IMR-90 (cell line): Measurements from ENCODE around the gene EBP. TPM values are rescaled to one million over a fixed set of nuclear protein-coding genes. Genes with fewer than 3 reads are reported as not detected.

Experiments used
- ATAC-seq: fragments of 200-7000 bp; cut with Tn5 transposase; 2 replicates; pipeline ENCODE4 v1.9.1; 2020; ENCODE audit warnings: low read depth, mild to moderate bottlenecking, moderate library complexity
- BruUV-seq: library from RNA; stranded (reverse); fragments of 400-500 nt; replicated peaks from 2 replicates; lab custom pipeline; 2021; lab: Mats Ljungman, UMichigan
- CTCF ChIA-PET: fragments of 300-600 bp; formaldehyde crosslinking; extraction: SDS; loops from one replicate; lab custom pipeline; 2021; ENCODE audit warnings: antibody characterized with exemption; lab: Yijun Ruan, JAX
- POLR2A ChIA-PET: fragments of 300-600 bp; sonication (Branson Sonifier 250); formaldehyde crosslinking; loops from one replicate; lab custom pipeline; 2022; ENCODE audit warnings: antibody characterized with exemption; ENCODE audit not compliant: unreplicated experiment; lab: Charles Lee
- DNase-seq: peaks from one replicate; pipeline ENCODE4 v3.0.0; 2013
- H2AFZ ChIP-seq: replicated peaks from 2 replicates; pipeline ENCODE3; 2013; ENCODE audit warnings: low read length, mild to moderate bottlenecking; ENCODE audit not compliant: poor library complexity
- H2AK5ac ChIP-seq: 2 replicates; pipeline ENCODE4 v1.6.1; 2013; ENCODE audit warnings: low read depth, low read length, inconsistent platforms
- H2AK9ac ChIP-seq: replicated peaks from 2 replicates; pipeline ENCODE3; 2013; ENCODE audit warnings: mild to moderate bottlenecking, low read depth, low read length, moderate library complexity; ENCODE audit not compliant: poor library complexity
- H2BK120ac ChIP-seq: 2 replicates; pipeline ENCODE4 v1.6.1; 2013; ENCODE audit warnings: low read depth, low read length, inconsistent platforms
- H2BK15ac ChIP-seq: 3 replicates; pipeline ENCODE4 v1.6.1; 2013; ENCODE audit warnings: low read depth, low read length, inconsistent platforms
- H2BK20ac ChIP-seq: 2 replicates; pipeline ENCODE4 v1.6.1; 2013; ENCODE audit warnings: low read depth, mild to moderate bottlenecking, inconsistent platforms, low read length, moderate library complexity
- H2BK5ac ChIP-seq: 2 replicates; pipeline ENCODE4 v1.6.1; 2013; ENCODE audit warnings: mild to moderate bottlenecking, low read depth, low read length, inconsistent platforms; ENCODE audit not compliant: poor library complexity, severe bottlenecking
- H3K14ac ChIP-seq: replicated peaks from 2 replicates; pipeline ENCODE4 v1.6.1; 2013; ENCODE audit warnings: low read depth, low read length, inconsistent platforms
- H3K18ac ChIP-seq: 2 replicates; pipeline ENCODE4 v1.6.1; 2013; ENCODE audit warnings: low read depth, low read length, control low read depth
- H3K23ac ChIP-seq: 2 replicates; pipeline ENCODE4 v1.6.1; 2013; ENCODE audit warnings: low read depth, low read length, inconsistent platforms
- H3K27ac ChIP-seq: 2 replicates; pipeline ENCODE4 v1.5.1; 2013; ENCODE audit warnings: mild to moderate bottlenecking, control low read depth, low read length; ENCODE audit not compliant: insufficient read depth
- H3K27me3 ChIP-seq: 2 replicates; pipeline ENCODE4 v1.6.1; 2013; ENCODE audit warnings: low read length; ENCODE audit not compliant: control insufficient read depth, insufficient read depth
- H3K36me3 ChIP-seq: 2 replicates; pipeline ENCODE4 v1.6.1; 2013; ENCODE audit warnings: low read length, mixed read lengths; ENCODE audit not compliant: control insufficient read depth, insufficient read depth
- H3K4ac ChIP-seq: 2 replicates; pipeline ENCODE4 v1.6.1; 2013; ENCODE audit warnings: low read depth, low read length, inconsistent platforms
- H3K4me1 ChIP-seq: 2 replicates; pipeline ENCODE4 v1.6.1; 2013; ENCODE audit warnings: low read length, mixed read lengths; ENCODE audit not compliant: control insufficient read depth, insufficient read depth
- H3K4me2 ChIP-seq: 2 replicates; pipeline ENCODE4 v1.6.1; 2013; ENCODE audit warnings: low read depth, mild to moderate bottlenecking, control low read depth, low read length, moderate library complexity
- H3K4me3 ChIP-seq: 2 replicates; pipeline ENCODE4 v1.5.1; 2013; ENCODE audit warnings: low read depth, mild to moderate bottlenecking, control low read depth, low read length, moderate library complexity; ENCODE audit not compliant: insufficient read depth
- H3K56ac ChIP-seq: 2 replicates; pipeline ENCODE4 v1.6.1; 2013; ENCODE audit warnings: low read length, inconsistent platforms; ENCODE audit not compliant: insufficient read depth; ENCODE audit errors: extremely low read depth
- H3K79me1 ChIP-seq, 2 experiments: 2 replicates each; pipeline ENCODE4 v1.6.1; 2013; ENCODE audit warnings: low read length in 2 of 2, inconsistent platforms in 1 of 2, low read depth in 1 of 2
- H3K9ac ChIP-seq: 2 replicates; pipeline ENCODE4 v1.6.1; 2013; ENCODE audit warnings: low read depth, low read length, control low read depth
- H3K9me1 ChIP-seq: 2 replicates; pipeline ENCODE4 v1.6.1; 2013; ENCODE audit warnings: low read length, inconsistent platforms; ENCODE audit not compliant: insufficient read depth
- H3K9me3 ChIP-seq: 2 replicates; pipeline ENCODE4 v1.6.1; 2013; ENCODE audit warnings: low read length; ENCODE audit not compliant: control insufficient read depth, insufficient read depth
- H4K20me1 ChIP-seq: 2 replicates; pipeline ENCODE4 v1.6.1; 2013; ENCODE audit warnings: low read length, inconsistent platforms; ENCODE audit not compliant: insufficient read depth
- H4K5ac ChIP-seq: 2 replicates; pipeline ENCODE4 v1.6.1; 2013; ENCODE audit warnings: mild to moderate bottlenecking, low read depth, low read length, control low read depth
- H4K8ac ChIP-seq, 2 experiments: 2 replicates each; pipeline ENCODE4 v1.6.1; 2013; ENCODE audit warnings: low read depth in 2 of 2, low read length in 2 of 2, control low read depth in 1 of 2, inconsistent platforms in 1 of 2
- H4K91ac ChIP-seq: 2 replicates; pipeline ENCODE4 v1.6.1; 2013; ENCODE audit warnings: low read depth, low read length, inconsistent platforms; ENCODE audit not compliant: insufficient read depth
- CTCF ChIP-seq: conservative IDR thresholded peaks from 2 replicates; pipeline ENCODE4 v1.5.1; 2012; ENCODE audit warnings: mild to moderate bottlenecking, low read depth, low read length, improper control_type of control experiment
- ELK1 ChIP-seq: fragments of 150-350 bp; IDR thresholded peaks from 2 replicates; pipeline ENCODE4 v1.6.1; 2016; ENCODE audit warnings: low read depth, mild to moderate bottlenecking, low read length, moderate library complexity, borderline replicate concordance
- FOS ChIP-seq: fragments of 150-350 bp; IDR thresholded peaks from 2 replicates; pipeline ENCODE4 v1.6.1; 2016; ENCODE audit warnings: low read depth, low read length
- MAFK ChIP-seq: IDR thresholded peaks from 2 replicates; pipeline ENCODE4 v1.6.1; 2012; ENCODE audit warnings: low read depth, low read length, improper control_type of control experiment
- MAZ ChIP-seq: IDR thresholded peaks from 2 replicates; pipeline ENCODE4 v1.6.1; 2012; ENCODE audit warnings: low read depth, mild to moderate bottlenecking, low read length, improper control_type of control experiment, moderate library complexity, borderline replicate concordance
- MXI1 ChIP-seq: IDR thresholded peaks from 2 replicates; pipeline ENCODE4 v1.6.1; 2012; ENCODE audit warnings: low read depth, mild to moderate bottlenecking, low read length, moderate library complexity, borderline replicate concordance
- POLR2A ChIP-seq: IDR thresholded peaks from 2 replicates; pipeline ENCODE4 v1.6.1; 2012; ENCODE audit warnings: mild to moderate bottlenecking, low read depth, low read length
- RCOR1 ChIP-seq: IDR thresholded peaks from 2 replicates; pipeline ENCODE4 v1.6.1; 2012; ENCODE audit warnings: mild to moderate bottlenecking, low read length, improper control_type of control experiment; ENCODE audit not compliant: insufficient replicate concordance
- USF2 ChIP-seq: fragments of 150-350 bp; IDR thresholded peaks from 2 replicates; pipeline ENCODE4 v1.6.1; 2017; ENCODE audit warnings: mild to moderate bottlenecking, antibody characterized with exemption, low read length, low read depth
- WGBS, 2 experiments: methylation state at CpG; one replicate each; pipeline versions ENCODE4 v1.1.5 to v1.1.7; 2013; ENCODE audit warnings: missing lambda C conversion rate in 2 of 2; ENCODE audit not compliant: insufficient read length in 1 of 2; ENCODE audit errors: extremely low coverage in 2 of 2; 5-methylcytosine and 5-hydroxymethylcytosine counted together
- dilution Hi-C: fragments of 300-500 bp; cut with HindIII; formaldehyde crosslinking; loops from one replicate; pipeline ENCODE4 v1.14.3; 2018; ENCODE audit warnings: low sequenced_read_pairs; ENCODE audit not compliant: unreplicated experiment
- in situ Hi-C: fragments of 300-500 bp; cut with MboI; formaldehyde crosslinking; loops from 3 replicates; pipeline ENCODE4 v1.14.3; 2019; ENCODE audit warnings: low sequenced_read_pairs, inconsistent platforms, mixed read lengths
- intact Hi-C: fragments of 100-400 bp; cut with micrococcal nuclease; formaldehyde crosslinking; loops from 2 replicates; pipeline ENCODE4 v1.10.0; 2022
- polyA plus RNA-seq, 3 experiments: library from polyadenylated mRNA; depleted of rRNA; stranded (reverse); fragments of >200 nt; gene quantifications; 2 replicates each; pipeline ENCODE4 v1.2.3, GENCODE V29; 2012; ENCODE audit warnings: low replicate concordance in 1 of 3
- total RNA-seq: library from RNA; depleted of rRNA; stranded (reverse); fragments of >200 nt; gene quantifications from 2 replicates; pipeline ENCODE4 v1.2.3, GENCODE V29; 2012

EBP gene
- total and polyA plus RNA-seq, 2 of the 4 experiments (the other 2 are of a cell fraction) = 39.4 to 78.9 TPM

- H3K23ac ChIP-seq = no peak overlapping the region
- H3K9me3 ChIP-seq = no peaks in the 10 kb centered on the region; the same call in 1 of the 2 replicates
- no peak overlapping the region for H2BK120ac ChIP-seq
- no peak overlapping the region for H3K9ac ChIP-seq
- H3K56ac ChIP-seq = no peak overlapping the region; the same call in 1 of the 2 replicates
- H4K8ac ChIP-seq = no peak overlapping the region
- TF ChIP-seq CTCF = no peak
- TF ChIP-seq ELK1 = no peak
- no peak for TF ChIP-seq FOS
- TF ChIP-seq RCOR1 = no peak
- TF ChIP-seq MAFK = no peak
- TF ChIP-seq POLR2A = no peak
- no peak for TF ChIP-seq MXI1
- no peak for TF ChIP-seq USF2
- no peak for TF ChIP-seq MAZ
- H3K4me1 ChIP-seq = no peaks in the 10 kb centered on the region
- POLR2A ChIA-PET = no interaction called here
- no peak overlapping the region for H2AK5ac ChIP-seq
- H3K4ac ChIP-seq = no peak overlapping the region
- H3K18ac ChIP-seq = no peak overlapping the region
- H3K27ac ChIP-seq = no peak overlapping the region
- H4K5ac ChIP-seq = no peak overlapping the region
- no peaks in the 10 kb centered on the region for H4K20me1 ChIP-seq
- in situ Hi-C loops = no loop called here
- no TSS peak for BruUV-seq
- CTCF ChIA-PET = no interaction called here
- no peak overlapping the region for H2BK15ac ChIP-seq
- no peak overlapping the region for H2AK9ac ChIP-seq
- no peak overlapping the region for H2BK5ac ChIP-seq
- no peaks in the 10 kb centered on the region for H3K9me1 ChIP-seq
- H3K4me3 ChIP-seq = no peak overlapping the region
- WGBS, 2 experiments = 75% methylated on average over 4 of the region's 9 CpGs; no CpG with 5 or more reads in 1 of the 2 experiments
- H3K4me2 ChIP-seq = no peak overlapping the region
- intact Hi-C loops = no loop called here
- peaks cover 3% of the 10 kb centered on the region for H3K36me3 ChIP-seq
- no peak overlapping the region for H2AFZ ChIP-seq
- DNase-seq = no peak
- H3K14ac ChIP-seq = no peak overlapping the region
- H4K91ac ChIP-seq = no peak overlapping the region
- no peak overlapping the region for H2BK20ac ChIP-seq
- H3K79me1 ChIP-seq = no peaks in the 10 kb centered on the region
- H3K27me3 ChIP-seq = no peaks in the 10 kb centered on the region
- dilution Hi-C loops = no loop called here
- no peak for ATAC-seq
These were observed 6.6 kb upstream of the EBP start for GRCh38 chrX:48514868-48515460.
